ENCODE measurements around the gene CHCHD3.

CHCHD3 gene

GRCh38 chr7:132815696-132816311, 266.1 kb downstream of the CHCHD3 start:
- no peak for DNase-seq (ENCODE audit: low read depth)

GRCh38 chr7:132815130-132815529, 266.8 kb downstream of the CHCHD3 start:
- no peak for DNase-seq (ENCODE audit: low read depth)

GRCh38 chr7:132810561-132810960, 271.3 kb downstream of the CHCHD3 start:
- no peak for DNase-seq (ENCODE audit: low read depth)

- DNase-seq (ENCODE audit: low read depth) = no peak
These were observed 275.1 kb downstream of the CHCHD3 start for GRCh38 chr7:132806834-132807233.

- DNase-seq (ENCODE audit: low read depth) = no peak
These were observed 276.1 kb downstream of the CHCHD3 start for GRCh38 chr7:132805766-132806165.

GRCh38 chr7:132804849-132805485, 276.9 kb downstream of the CHCHD3 start:
- DNase-seq (ENCODE audit: low read depth) = no peak

GRCh38 chr7:132800522-132800921, 281.4 kb downstream of the CHCHD3 start:
- no peak for DNase-seq (ENCODE audit: low read depth)

- no peak for DNase-seq (ENCODE audit: low read depth)
These were observed 282.8 kb downstream of the CHCHD3 start for GRCh38 chr7:132799081-132799413.

- no peak for DNase-seq (ENCODE audit: low read depth)
These were observed 284.7 kb downstream of the CHCHD3 start for GRCh38 chr7:132797152-132797551.

- no peak for DNase-seq (ENCODE audit: low read depth)
These were observed 288.4 kb downstream of the CHCHD3 start for GRCh38 chr7:132793474-132793873.

- DNase-seq (ENCODE audit: low read depth) = no peak
These were observed 290.9 kb downstream of the CHCHD3 start for GRCh38 chr7:132791036-132791435.

GRCh38 chr7:132790104-132790503, 291.8 kb downstream of the CHCHD3 start:
- DNase-seq (ENCODE audit: low read depth) = no peak

- no peak for DNase-seq (ENCODE audit: low read depth)
These were observed 292.6 kb downstream of the CHCHD3 start for GRCh38 chr7:132789281-132789680.

GRCh38 chr7:132785870-132786269, 296.0 kb downstream of the CHCHD3 start:
- no peak for DNase-seq (ENCODE audit: low read depth)

- no peak for DNase-seq (ENCODE audit: low read depth)
These were observed 297.5 kb downstream of the CHCHD3 start for GRCh38 chr7:132784406-132784805.

GRCh38 chr7:132783824-132784223, 298.1 kb downstream of the CHCHD3 start:
- DNase-seq (ENCODE audit: low read depth) = peak; percentile 77

- DNase-seq (ENCODE audit: low read depth) = no peak
These were observed 298.9 kb downstream of the CHCHD3 start for GRCh38 chr7:132782777-132783640.

- no peak for DNase-seq (ENCODE audit: low read depth)
These were observed 301.1 kb downstream of the CHCHD3 start for GRCh38 chr7:132780822-132781221.

GRCh38 chr7:132779164-132779563, 302.7 kb downstream of the CHCHD3 start:
- no peak for DNase-seq (ENCODE audit: low read depth)

GRCh38 chr7:132778761-132779160, 303.1 kb downstream of the CHCHD3 start:
- no peak for DNase-seq (ENCODE audit: low read depth)

- no peak for DNase-seq (ENCODE audit: low read depth)
These were observed 303.9 kb downstream of the CHCHD3 start for GRCh38 chr7:132777956-132778355.

GRCh38 chr7:132777414-132777813, 304.5 kb downstream of the CHCHD3 start:
- DNase-seq (ENCODE audit: low read depth) = no peak

- no peak for DNase-seq (ENCODE audit: low read depth)
These were observed 305.8 kb downstream of the CHCHD3 start for GRCh38 chr7:132776048-132776620.
